Ishikawa (cell line): ENCODE data around the gene COL23A1.

Source experiments
- CEBPB ChIP-seq: IDR thresholded peaks from 2 replicates; pipeline ENCODE4 v1.6.1; 2012
- CREB1 ChIP-seq: IDR thresholded peaks from 2 replicates; pipeline ENCODE4 v1.6.1; 2012; ENCODE audit warnings: low read depth
- EGR1 ChIP-seq: IDR thresholded peaks from 2 replicates; pipeline ENCODE4 v1.6.1; 2012
- EP300 ChIP-seq: IDR thresholded peaks from 2 replicates; pipeline ENCODE4 v1.6.1; 2012; ENCODE audit warnings: borderline replicate concordance
- FOXM1 ChIP-seq: IDR thresholded peaks from 2 replicates; pipeline ENCODE4 v1.6.1; 2012; ENCODE audit warnings: low read depth, borderline replicate concordance
- MAX ChIP-seq: IDR thresholded peaks from 2 replicates; pipeline ENCODE4 v1.6.1; 2012
- NFIC ChIP-seq: IDR thresholded peaks from 2 replicates; pipeline ENCODE4 v1.6.1; 2012
- RAD21 ChIP-seq: IDR thresholded peaks from 2 replicates; pipeline ENCODE4 v1.6.1; 2012; ENCODE audit warnings: low read depth
- REST ChIP-seq: IDR thresholded peaks from 2 replicates; pipeline ENCODE4 v1.6.1; 2012; ENCODE audit warnings: low read depth, mild to moderate bottlenecking
- TAF1 ChIP-seq: IDR thresholded peaks from 2 replicates; pipeline ENCODE4 v1.6.1; 2012; ENCODE audit warnings: low read depth, mild to moderate bottlenecking
- TCF12 ChIP-seq: IDR thresholded peaks from 2 replicates; pipeline ENCODE4 v1.6.1; 2012; ENCODE audit warnings: low read depth
- TEAD4 ChIP-seq: IDR thresholded peaks from 2 replicates; pipeline ENCODE4 v1.6.1; 2012
- USF1 ChIP-seq: IDR thresholded peaks from 2 replicates; pipeline ENCODE4 v1.6.1; 2012
- YY1 ChIP-seq: IDR thresholded peaks from 2 replicates; pipeline ENCODE4 v1.6.1; 2012; ENCODE audit warnings: low read depth
- ZBTB7A ChIP-seq: IDR thresholded peaks from 2 replicates; pipeline ENCODE4 v1.6.1; 2012; ENCODE audit warnings: low read depth

COL23A1 gene

GRCh38 chr5:178486239-178486641 is 104.0 kb downstream of the COL23A1 start:
- no peak for TF ChIP-seq NFIC
- no peak for TF ChIP-seq EP300
- TF ChIP-seq RAD21 = no peak
- no peak for TF ChIP-seq EGR1
- no peak for TF ChIP-seq CEBPB
- TF ChIP-seq FOXM1 = no peak
- TF ChIP-seq CREB1 = no peak
- no peak for TF ChIP-seq USF1
- TF ChIP-seq YY1 = no peak
- no peak for TF ChIP-seq TEAD4
- no peak for TF ChIP-seq REST
- no peak for TF ChIP-seq TCF12
- no peak for TF ChIP-seq TAF1
- no peak for TF ChIP-seq MAX
- no peak for TF ChIP-seq ZBTB7A

GRCh38 chr5:178483620-178484019 is 106.6 kb downstream of the COL23A1 start:
- no peak for TF ChIP-seq MAX
- TF ChIP-seq NFIC = no peak
- TF ChIP-seq CEBPB = no peak
- TF ChIP-seq TCF12 = no peak
- TF ChIP-seq RAD21 = no peak
- TF ChIP-seq USF1 = no peak
- no peak for TF ChIP-seq EP300
- TF ChIP-seq TEAD4 = no peak
- no peak for TF ChIP-seq FOXM1
- TF ChIP-seq REST = no peak
- no peak for TF ChIP-seq CREB1
- no peak for TF ChIP-seq EGR1
- TF ChIP-seq TAF1 = no peak

DNA sequence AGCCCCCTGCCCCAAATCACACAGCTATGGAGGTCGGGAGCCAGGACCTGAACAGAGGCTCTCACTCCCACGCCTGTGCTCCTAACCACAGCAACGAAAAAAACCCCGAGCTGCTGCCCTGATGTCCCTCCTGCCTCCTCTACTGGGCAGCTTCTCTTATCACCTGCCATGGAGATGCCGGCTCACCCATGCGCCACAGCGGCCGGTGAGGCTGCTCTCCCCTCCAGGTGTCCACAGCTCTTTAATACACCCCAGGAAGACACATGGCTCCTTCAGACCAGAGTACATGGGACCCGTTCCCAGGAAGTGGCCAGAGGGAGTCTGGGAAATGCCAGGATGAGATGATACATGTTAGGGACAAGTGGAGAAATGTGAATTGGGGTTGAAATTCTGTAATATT is 110.9 kb downstream of the COL23A1 start:
- no peak for TF ChIP-seq RAD21
- no peak for TF ChIP-seq TCF12
- TF ChIP-seq REST = no peak
- no peak for TF ChIP-seq EGR1
- no peak for TF ChIP-seq ZBTB7A
- TF ChIP-seq FOXM1 = no peak
- TF ChIP-seq EP300 = no peak
- no peak for TF ChIP-seq CEBPB
- no peak for TF ChIP-seq CREB1
- TF ChIP-seq MAX = no peak
- no peak for TF ChIP-seq TEAD4

DNA sequence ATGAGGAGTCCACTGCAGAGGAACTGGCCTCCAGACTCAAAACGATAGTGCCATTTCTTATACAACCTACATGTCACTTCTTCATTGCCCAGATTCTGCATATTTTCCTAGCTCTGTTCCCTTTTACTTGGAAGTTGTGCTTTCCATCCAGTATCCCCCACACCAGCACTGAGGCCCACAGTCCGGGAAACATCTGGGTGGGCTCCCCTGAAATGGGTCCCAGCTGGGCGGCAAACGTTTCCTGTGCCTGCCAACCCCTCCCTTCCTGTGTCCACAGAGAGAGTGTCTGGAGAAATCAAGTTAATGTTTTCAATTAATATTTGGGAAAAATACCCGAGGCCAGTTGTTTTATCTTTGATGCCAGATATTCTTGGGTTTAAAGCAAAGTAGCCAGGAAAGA is 111.8 kb downstream of the COL23A1 start:
- TF ChIP-seq REST (no peak), CREB1 (no peak), EGR1 (no peak), TEAD4 (no peak), NFIC (no peak), MAX (no peak), TCF12 (no peak), ZBTB7A (no peak), TAF1 (no peak), USF1 (no peak), YY1 (no peak), EP300 (no peak)
